Measurements from ENCODE around the gene CHPT1. TPM values are rescaled to one million over a fixed set of nuclear protein-coding genes. Genes with fewer than 3 reads are reported as not detected.

The CHPT1 gene
- total and polyA plus RNA-seq, 2 of the 13 experiments (the other 11 are each of a cell fraction or from before 2014, with no cell fraction given) = 117 to 178 TPM

DNA sequence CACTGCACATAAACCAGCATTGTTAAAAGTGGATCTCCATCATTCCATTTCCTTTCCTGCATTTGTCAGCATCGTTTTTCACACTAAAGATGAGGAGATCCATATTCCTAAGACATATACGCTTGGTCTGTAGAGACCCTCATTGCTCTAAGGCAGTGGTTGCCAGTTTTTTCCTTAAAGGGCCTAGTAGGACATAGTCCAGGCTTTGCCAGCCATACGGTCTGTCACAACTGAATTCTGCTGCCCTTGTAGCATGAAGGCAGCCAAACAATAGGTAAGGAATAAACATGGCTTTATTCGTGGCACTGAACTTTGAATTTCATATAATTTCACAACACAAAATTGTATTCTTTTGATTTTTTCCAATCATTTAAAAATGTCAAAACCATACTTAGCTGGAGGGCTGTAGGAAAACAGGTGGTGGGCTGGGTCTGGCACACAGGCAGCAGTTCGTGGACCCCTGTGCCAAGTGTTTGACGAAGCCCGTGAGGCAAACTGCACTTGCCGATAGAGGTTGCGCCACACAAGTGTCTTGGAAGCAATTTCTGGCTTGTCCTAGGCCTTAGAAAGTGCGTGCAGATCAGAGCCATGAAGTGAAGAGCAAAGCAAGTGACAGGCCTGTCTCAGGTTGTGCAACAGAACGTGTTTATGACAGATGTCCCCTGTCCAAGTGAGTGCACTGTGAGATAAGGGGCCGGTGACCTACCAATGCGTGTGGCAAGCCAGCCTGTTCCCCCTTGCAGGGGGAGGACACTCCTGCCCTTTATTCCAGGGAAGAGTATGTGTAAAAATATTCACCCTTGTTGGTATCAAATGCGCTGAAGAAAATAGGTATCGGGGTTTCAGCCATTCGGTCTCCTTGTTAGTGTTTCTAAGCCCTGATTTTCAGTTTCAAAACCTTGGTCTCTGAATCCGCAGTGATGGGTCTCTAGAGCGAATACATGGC, 916 bp upstream of the CHPT1 start (continued):
- TF ChIP-seq, protein P1, sequence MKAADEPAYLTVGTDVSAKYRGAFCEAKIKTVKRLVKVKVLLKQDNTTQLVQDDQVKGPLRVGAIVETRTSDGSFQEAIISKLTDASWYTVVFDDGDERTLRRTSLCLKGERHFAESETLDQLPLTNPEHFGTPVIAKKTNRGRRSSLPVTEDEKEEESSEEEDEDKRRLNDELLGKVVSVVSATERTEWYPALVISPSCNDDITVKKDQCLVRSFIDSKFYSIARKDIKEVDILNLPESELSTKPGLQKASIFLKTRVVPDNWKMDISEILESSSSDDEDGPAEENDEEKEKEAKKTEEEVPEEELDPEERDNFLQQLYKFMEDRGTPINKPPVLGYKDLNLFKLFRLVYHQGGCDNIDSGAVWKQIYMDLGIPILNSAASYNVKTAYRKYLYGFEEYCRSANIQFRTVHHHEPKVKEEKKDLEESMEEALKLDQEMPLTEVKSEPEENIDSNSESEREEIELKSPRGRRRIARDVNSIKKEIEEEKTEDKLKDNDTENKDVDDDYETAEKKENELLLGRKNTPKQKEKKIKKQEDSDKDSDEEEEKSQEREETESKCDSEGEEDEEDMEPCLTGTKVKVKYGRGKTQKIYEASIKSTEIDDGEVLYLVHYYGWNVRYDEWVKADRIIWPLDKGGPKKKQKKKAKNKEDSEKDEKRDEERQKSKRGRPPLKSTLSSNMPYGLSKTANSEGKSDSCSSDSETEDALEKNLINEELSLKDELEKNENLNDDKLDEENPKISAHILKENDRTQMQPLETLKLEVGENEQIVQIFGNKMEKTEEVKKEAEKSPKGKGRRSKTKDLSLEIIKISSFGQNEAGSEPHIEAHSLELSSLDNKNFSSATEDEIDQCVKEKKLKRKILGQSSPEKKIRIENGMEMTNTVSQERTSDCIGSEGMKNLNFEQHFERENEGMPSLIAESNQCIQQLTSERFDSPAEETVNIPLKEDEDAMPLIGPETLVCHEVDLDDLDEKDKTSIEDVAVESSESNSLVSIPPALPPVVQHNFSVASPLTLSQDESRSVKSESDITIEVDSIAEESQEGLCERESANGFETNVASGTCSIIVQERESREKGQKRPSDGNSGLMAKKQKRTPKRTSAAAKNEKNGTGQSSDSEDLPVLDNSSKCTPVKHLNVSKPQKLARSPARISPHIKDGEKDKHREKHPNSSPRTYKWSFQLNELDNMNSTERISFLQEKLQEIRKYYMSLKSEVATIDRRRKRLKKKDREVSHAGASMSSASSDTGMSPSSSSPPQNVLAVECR (CRISPR knock-in tag; IDR thresholded peaks at IDR 0.05; ENCODE audit: borderline replicate concordance) = peak; percentile 85
- 0 out of 2 replicates have a peak, but pooled peaks have one; percentile 63 for TF ChIP-seq KDM4B (CRISPR knock-in tag; IDR thresholded peaks at IDR 0.05)
- TF ChIP-seq ZNF883 (CRISPR knock-in tag; IDR thresholded peaks at IDR 0.05; ENCODE audit: not compliant biosample characterization) = no peak
- peak; percentile 69 for TF ChIP-seq ZNF331 (CRISPR knock-in tag; IDR thresholded peaks at IDR 0.05)
- TF ChIP-seq, protein P2, sequence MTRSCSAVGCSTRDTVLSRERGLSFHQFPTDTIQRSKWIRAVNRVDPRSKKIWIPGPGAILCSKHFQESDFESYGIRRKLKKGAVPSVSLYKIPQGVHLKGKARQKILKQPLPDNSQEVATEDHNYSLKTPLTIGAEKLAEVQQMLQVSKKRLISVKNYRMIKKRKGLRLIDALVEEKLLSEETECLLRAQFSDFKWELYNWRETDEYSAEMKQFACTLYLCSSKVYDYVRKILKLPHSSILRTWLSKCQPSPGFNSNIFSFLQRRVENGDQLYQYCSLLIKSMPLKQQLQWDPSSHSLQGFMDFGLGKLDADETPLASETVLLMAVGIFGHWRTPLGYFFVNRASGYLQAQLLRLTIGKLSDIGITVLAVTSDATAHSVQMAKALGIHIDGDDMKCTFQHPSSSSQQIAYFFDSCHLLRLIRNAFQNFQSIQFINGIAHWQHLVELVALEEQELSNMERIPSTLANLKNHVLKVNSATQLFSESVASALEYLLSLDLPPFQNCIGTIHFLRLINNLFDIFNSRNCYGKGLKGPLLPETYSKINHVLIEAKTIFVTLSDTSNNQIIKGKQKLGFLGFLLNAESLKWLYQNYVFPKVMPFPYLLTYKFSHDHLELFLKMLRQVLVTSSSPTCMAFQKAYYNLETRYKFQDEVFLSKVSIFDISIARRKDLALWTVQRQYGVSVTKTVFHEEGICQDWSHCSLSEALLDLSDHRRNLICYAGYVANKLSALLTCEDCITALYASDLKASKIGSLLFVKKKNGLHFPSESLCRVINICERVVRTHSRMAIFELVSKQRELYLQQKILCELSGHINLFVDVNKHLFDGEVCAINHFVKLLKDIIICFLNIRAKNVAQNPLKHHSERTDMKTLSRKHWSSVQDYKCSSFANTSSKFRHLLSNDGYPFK (CRISPR knock-in tag; IDR thresholded peaks at IDR 0.05; ENCODE audit: borderline replicate concordance) = 0 out of 2 replicates have a peak, but pooled peaks have one; percentile 52
- TF ChIP-seq ZFP36L1 (CRISPR knock-in tag; IDR thresholded peaks at IDR 0.05) = peak; percentile 50; the same call in 1 of the 2 replicates
- peak; percentile 43; the same call in 1 of the 2 replicates for TF ChIP-seq NR2C2 (CRISPR knock-in tag; IDR thresholded peaks at IDR 0.05; ENCODE audit: borderline replicate concordance)
- peak; percentile 43; the same call in 1 of the 2 replicates for TF ChIP-seq TCF7 (IDR thresholded peaks at IDR 0.05; ENCODE audit: low read depth)
- TF ChIP-seq, protein P3, sequence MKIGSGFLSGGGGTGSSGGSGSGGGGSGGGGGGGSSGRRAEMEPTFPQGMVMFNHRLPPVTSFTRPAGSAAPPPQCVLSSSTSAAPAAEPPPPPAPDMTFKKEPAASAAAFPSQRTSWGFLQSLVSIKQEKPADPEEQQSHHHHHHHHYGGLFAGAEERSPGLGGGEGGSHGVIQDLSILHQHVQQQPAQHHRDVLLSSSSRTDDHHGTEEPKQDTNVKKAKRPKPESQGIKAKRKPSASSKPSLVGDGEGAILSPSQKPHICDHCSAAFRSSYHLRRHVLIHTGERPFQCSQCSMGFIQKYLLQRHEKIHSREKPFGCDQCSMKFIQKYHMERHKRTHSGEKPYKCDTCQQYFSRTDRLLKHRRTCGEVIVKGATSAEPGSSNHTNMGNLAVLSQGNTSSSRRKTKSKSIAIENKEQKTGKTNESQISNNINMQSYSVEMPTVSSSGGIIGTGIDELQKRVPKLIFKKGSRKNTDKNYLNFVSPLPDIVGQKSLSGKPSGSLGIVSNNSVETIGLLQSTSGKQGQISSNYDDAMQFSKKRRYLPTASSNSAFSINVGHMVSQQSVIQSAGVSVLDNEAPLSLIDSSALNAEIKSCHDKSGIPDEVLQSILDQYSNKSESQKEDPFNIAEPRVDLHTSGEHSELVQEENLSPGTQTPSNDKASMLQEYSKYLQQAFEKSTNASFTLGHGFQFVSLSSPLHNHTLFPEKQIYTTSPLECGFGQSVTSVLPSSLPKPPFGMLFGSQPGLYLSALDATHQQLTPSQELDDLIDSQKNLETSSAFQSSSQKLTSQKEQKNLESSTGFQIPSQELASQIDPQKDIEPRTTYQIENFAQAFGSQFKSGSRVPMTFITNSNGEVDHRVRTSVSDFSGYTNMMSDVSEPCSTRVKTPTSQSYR (CRISPR knock-in tag; IDR thresholded peaks at IDR 0.05; ENCODE audit: borderline replicate concordance) = peak; percentile 48; the same call in 1 of the 2 replicates
- TF ChIP-seq PHF20 (CRISPR knock-in tag; IDR thresholded peaks at IDR 0.05) = 0 out of 2 replicates have a peak, but pooled peaks have one; percentile 29
- TF ChIP-seq ZFX (CRISPR knock-in tag; IDR thresholded peaks at IDR 0.05; ENCODE audit: low read depth) = peak; percentile 85
- peak; percentile 70 for TF ChIP-seq FOXA3 (CRISPR knock-in tag; IDR thresholded peaks at IDR 0.05)
- peak; percentile 44; the same call in 1 of the 2 replicates for TF ChIP-seq ESRRA (CRISPR knock-in tag; IDR thresholded peaks at IDR 0.05; ENCODE audit: low read depth)
- TF ChIP-seq LCORL (IDR thresholded peaks at IDR 0.05) = no peak
- peak; percentile 60; the same call in 1 of the 2 replicates for TF ChIP-seq LCORL (CRISPR knock-in tag; IDR thresholded peaks at IDR 0.05)
